Kidney (tissue), 14 donors: ENCODE measurements around the gene SPG7. TPM values are rescaled to one million over a fixed set of nuclear protein-coding genes. Genes with fewer than 3 reads are reported as not detected.

ENCODE experiments used
- DNase-seq, 5 donors: peaks; one replicate each; pipeline ENCODE4 v3.0.0-alpha.2; 2013 to 2020
- FAIRE-seq: peaks from 2 replicates; lab custom pipeline; 2012; peaks lifted over from hg19 to GRCh38; lab: Jason Lieb, UNC
- H3K27ac ChIP-seq, 2 donors: one replicate each; pipeline ENCODE4 v1.7.0; 2013; ENCODE audit warnings: low read depth in 2 of 2, low read length in 2 of 2, inconsistent platforms in 1 of 2
- H3K27me3 ChIP-seq: one replicate; pipeline ENCODE4 v1.7.1; 2013; ENCODE audit warnings: low read length, inconsistent platforms; ENCODE audit not compliant: control insufficient read depth, insufficient read depth
- H3K36me3 ChIP-seq, 3 donors: one replicate each; pipeline versions ENCODE4 v1.7.0 to v1.7.1; 2013; ENCODE audit warnings: low read length in 3 of 3, control low read depth in 1 of 3, inconsistent platforms in 1 of 3; ENCODE audit not compliant: insufficient read depth in 3 of 3, control insufficient read depth in 2 of 3
- H3K4me1 ChIP-seq, 3 donors: one replicate each; pipeline versions ENCODE4 v1.7.0 to v1.7.1; 2013; ENCODE audit warnings: low read length in 3 of 3, inconsistent platforms in 1 of 3, low read depth in 1 of 3; ENCODE audit not compliant: control insufficient read depth in 2 of 3, insufficient read depth in 2 of 3
- H3K4me3 ChIP-seq, 3 donors: one replicate each; pipeline versions ENCODE4 v1.7.0 to v1.8.1; 2013; ENCODE audit warnings: low read length in 3 of 3, control low read depth in 1 of 3, inconsistent platforms in 1 of 3
- H3K9ac ChIP-seq, 3 donors: one replicate each; pipeline versions ENCODE4 v1.7.0 to v1.7.1; 2013; ENCODE audit warnings: low read length in 3 of 3, control low read depth in 1 of 3, inconsistent platforms in 1 of 3
- H3K9me3 ChIP-seq, 3 donors: one replicate each; pipeline versions ENCODE4 v1.7.0 to v1.7.1; 2013; ENCODE audit warnings: low read length in 3 of 3, control low read depth in 1 of 3, inconsistent platforms in 1 of 3; ENCODE audit not compliant: control insufficient read depth in 2 of 3, insufficient read depth in 1 of 3
- CTCF ChIP-seq: IDR thresholded peaks from 3 replicates; pipeline ENCODE4 v1.5.1; 2012; ENCODE audit warnings: mild to moderate bottlenecking, moderate library complexity, borderline replicate concordance; ENCODE audit not compliant: insufficient read depth; ENCODE audit errors: extremely low read depth
- intact Hi-C: fragments of 100-400 bp; cut with DNase I; formaldehyde crosslinking; loops from one replicate; pipeline ENCODE4 v1.11.1; 2022
- polyA plus RNA-seq: library from polyadenylated mRNA; stranded (reverse); fragments of 350-450 nt; fragmentation: Illumina TruSeq; extraction: RNeasy Lipid Tissue Mini Kit (QIAGEN cat#74804); gene quantifications from one replicate; pipeline ENCODE4 v1.2.3, GENCODE V29; 2014; ENCODE audit warnings: low read depth, low replicate concordance; ENCODE audit not compliant: insufficient read depth
- total RNA-seq: library from RNA; stranded (reverse); fragmentation: NEBNext Ultra II Directional; extraction: Animal tissue kit (Norgen Biotek cat#: 25700); gene quantifications from one replicate; pipeline ENCODE4 v1.2.1, GENCODE V29; 2021
- donor health status: control.
- donor health status: control.
- donor health status: control.
- donor health status: control.
- donor health status: control.
- donor health status: DM: yes; HTN: yes; CAD: no.
- donor health status: Normal renal cell carcinoma (clear cell type).

SPG7 gene
- total and polyA plus RNA-seq, 2 donors from 2014 or later, result 71.0 to 108 TPM

DNA sequence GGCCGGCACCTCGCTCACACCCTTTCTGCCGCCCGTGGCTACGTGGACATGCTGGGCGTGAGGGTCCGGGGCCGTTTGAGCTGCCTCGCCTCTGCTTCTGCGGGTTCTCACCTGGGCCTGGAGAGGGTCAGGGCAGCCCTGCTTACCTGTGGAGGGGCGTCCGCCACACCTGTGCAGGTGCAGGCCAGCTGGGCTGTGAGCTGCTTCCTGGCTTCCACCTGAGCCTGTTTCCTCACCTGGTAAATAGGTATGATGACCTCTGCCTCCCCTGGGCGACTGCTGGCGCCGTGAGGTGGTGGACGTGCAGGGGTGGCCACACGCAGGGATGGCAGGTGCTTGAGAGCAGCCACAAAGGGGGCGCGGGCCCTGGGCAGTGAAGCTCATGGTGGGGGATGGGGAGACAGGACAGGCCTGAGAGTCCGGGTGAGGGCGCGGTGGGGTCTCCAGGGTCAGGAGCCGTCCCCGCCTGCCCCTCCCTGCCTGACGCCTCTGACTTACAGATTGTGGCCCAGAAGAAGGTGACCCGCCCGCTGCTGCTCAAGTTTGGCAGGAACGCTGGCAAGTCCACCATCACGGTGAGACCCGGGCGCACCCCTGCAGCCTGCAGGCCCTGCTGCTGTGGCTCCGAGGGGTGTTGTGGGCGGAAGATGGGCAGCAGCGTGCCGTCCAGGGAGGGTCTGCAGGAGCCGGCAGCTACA lies 75.1 kb downstream of the SPG7 start:
- no peak for TF ChIP-seq CTCF

DNA sequence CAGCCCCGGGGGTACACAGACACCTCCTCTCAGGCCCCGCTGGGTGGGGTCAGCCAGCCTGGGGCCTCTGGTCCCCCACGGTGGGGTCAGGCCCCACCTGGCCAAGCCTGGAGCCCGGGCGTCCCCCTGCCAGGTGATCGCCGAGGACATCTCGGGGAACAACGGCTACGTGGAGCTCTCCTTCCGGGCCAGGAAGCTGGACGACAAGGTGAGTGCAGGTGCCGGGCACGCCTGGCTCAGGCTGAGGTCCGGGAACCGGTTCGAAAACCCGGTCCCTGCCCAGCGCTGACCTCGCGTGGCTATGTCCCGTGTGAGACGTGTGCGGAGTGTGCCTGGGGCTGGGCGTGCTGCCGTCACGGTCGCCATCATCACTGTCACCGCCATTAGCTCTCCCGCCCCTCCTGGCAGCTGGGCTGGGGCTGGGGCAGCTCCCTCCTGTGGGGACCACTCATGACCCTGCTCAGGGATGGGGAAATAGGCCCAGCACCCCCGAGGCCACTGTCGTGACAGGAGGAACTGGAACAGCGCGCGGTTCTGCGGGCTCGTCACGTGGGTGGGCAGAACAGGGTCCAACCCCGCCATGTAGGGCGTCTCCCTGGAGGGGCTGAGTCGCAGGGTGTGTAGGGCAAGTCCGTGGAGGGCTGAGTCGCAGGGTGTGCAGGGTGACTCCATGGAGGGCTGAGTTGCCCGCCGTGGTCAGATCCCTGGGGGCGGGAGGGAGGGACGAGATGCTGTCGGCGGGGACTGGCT lies 75.9 kb downstream of the SPG7 start:
- Histone ChIP-seq H3K9ac (no peak overlapping the region), H3K36me3 (no peaks in the 10 kb centered on the region), H3K27ac (no peak overlapping the region), H3K27me3 (no peaks in the 10 kb centered on the region), H3K9me3 (no peaks in the 10 kb centered on the region), H3K4me1 (peaks cover 0 to 9% (median 0%) of the 10 kb centered on the region in 3 donors), H3K4me3 (no peak overlapping the region)
- intact Hi-C loops, result no loop called here
- TF ChIP-seq CTCF, result no peak
- DNase-seq (peak in 1 of 5 donors; percentile 77), FAIRE-seq (no peak)

More for the DNA sequence above, 75.1 kb downstream of the SPG7 start:
- Histone ChIP-seq H3K27ac (no peak overlapping the region), H3K4me1 (peaks cover 0 to 9% (median 0%) of the 10 kb centered on the region in 3 donors), H3K9me3 (no peaks in the 10 kb centered on the region), H3K36me3 (no peaks in the 10 kb centered on the region), H3K4me3 (no peak overlapping the region), H3K27me3 (no peaks in the 10 kb centered on the region), H3K9ac (no peak overlapping the region)
- FAIRE-seq (no peak), DNase-seq (peak in 1 of 5 donors; percentile 68)
- intact Hi-C loops, result no loop called here

DNA sequence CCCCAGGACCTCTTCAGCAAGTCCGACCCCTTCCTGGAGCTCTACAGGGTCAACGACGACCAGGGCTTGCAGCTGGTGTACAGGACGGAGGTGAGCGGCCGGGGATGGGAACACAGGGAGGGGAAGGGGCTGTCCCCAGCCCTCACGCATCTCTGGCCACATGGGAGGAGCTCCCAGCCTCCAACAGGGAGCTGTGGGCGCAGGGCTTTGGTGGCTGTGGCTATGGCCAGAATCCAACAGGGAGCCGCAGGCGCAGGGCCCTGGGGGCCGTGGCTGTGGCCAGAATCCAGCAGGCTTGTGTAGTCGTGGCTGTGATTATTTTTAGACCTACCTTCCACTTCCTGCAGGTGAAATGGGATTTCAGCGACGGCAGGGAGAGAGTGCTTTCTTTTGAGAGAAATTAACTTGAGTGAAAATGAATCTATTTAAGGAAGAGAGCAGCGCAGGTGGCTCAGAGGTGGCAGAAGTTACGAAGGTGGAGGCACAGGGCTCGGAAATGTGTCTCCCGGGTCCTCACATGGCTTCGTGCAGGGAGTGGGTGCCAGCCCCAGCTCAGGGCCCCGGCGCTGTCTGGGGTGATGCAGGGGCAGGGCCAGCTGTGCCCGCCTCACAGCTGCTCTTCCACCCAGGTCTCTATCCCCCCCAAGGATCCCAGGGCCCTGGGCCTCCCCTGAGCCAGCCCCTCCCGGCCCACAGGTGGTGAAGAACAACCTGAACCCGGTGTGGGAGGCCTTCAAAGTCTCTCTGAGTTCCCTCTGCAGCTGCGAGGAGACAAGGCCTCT lies 76.8 kb downstream of the SPG7 start:
- Histone ChIP-seq H3K27me3 (no peaks in the 10 kb centered on the region), H3K9me3 (no peaks in the 10 kb centered on the region), H3K27ac (no peak overlapping the region), H3K9ac (no peak overlapping the region), H3K4me1 (peaks cover 0 to 9% (median 0%) of the 10 kb centered on the region in 3 donors), H3K36me3 (no peaks in the 10 kb centered on the region), H3K4me3 (no peak overlapping the region)
- DNase-seq, result peak in 1 of 5 donors; percentile 69
- intact Hi-C loops, result no loop called here
- no peak for TF ChIP-seq CTCF
- FAIRE-seq, result no peak
